Duodenal mucosa (tissue), 2 donors: ENCODE results near the gene SURF2.
"Not testable (repeated sequence)": the region's sequence is repeated elsewhere in the genome, so short reads cannot be mapped to it uniquely, and the experiment has no call there.

Experiments
- H3K27ac ChIP-seq: one replicate; pipeline ENCODE4 v1.7.0; 2013; ENCODE audit warnings: low read depth, low read length
- H3K27me3 ChIP-seq, 2 donors: one replicate each; pipeline ENCODE4 v1.7.0; 2013; ENCODE audit warnings: low read length in 2 of 2, control low read depth in 1 of 2; ENCODE audit not compliant: insufficient read depth in 2 of 2, control insufficient read depth in 1 of 2
- H3K36me3 ChIP-seq, 2 donors: one replicate each; pipeline ENCODE4 v1.7.0; 2013; ENCODE audit warnings: low read length in 2 of 2, control low read depth in 1 of 2; ENCODE audit not compliant: insufficient read depth in 2 of 2, control insufficient read depth in 1 of 2
- H3K4me1 ChIP-seq, 2 donors: one replicate each; pipeline ENCODE4 v1.7.0; 2013; ENCODE audit warnings: low read length in 2 of 2, control low read depth in 1 of 2; ENCODE audit not compliant: insufficient read depth in 2 of 2, control insufficient read depth in 1 of 2
- H3K4me3 ChIP-seq, 2 donors: one replicate each; pipeline ENCODE4 v1.7.0; 2013; ENCODE audit warnings: low read length in 2 of 2, low read depth in 1 of 2
- H3K9ac ChIP-seq, 2 donors: one replicate each; pipeline ENCODE4 v1.7.0; 2013; ENCODE audit warnings: low read length in 2 of 2, low read depth in 1 of 2
- H3K9me3 ChIP-seq, 2 donors: one replicate each; pipeline ENCODE4 v1.7.0; 2013; ENCODE audit warnings: low read length in 2 of 2, control low read depth in 1 of 2; ENCODE audit not compliant: control insufficient read depth in 1 of 2

SURF2 gene

DNA sequence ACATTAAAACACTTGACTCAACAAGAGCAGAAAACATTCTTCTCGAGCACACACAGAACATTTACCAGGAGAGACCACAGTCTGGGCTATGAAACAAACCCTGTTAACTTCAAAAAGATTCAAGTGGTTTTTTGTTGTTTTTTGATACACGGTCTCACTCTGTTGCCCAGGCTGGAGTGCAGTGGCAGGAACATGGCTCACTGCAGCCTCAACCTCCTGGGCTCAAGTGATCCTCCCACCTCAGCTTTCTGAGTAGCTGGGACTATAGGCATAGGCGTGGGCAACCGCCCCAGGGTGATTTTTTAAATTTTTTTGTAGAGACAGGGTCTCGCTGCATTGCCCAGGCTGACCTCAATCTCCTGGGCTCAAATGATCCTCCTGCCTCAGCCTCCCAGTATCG lies 29.3 kb upstream of the SURF2 start:
- not testable (repeated sequence) for H3K9me3 ChIP-seq, H3K27me3 ChIP-seq, H3K27ac ChIP-seq, H3K4me3 ChIP-seq, H3K4me1 ChIP-seq, H3K9ac ChIP-seq
- H3K36me3 ChIP-seq, result peaks cover 12 to 18% of the 10 kb centered on the region in 2 donors

DNA sequence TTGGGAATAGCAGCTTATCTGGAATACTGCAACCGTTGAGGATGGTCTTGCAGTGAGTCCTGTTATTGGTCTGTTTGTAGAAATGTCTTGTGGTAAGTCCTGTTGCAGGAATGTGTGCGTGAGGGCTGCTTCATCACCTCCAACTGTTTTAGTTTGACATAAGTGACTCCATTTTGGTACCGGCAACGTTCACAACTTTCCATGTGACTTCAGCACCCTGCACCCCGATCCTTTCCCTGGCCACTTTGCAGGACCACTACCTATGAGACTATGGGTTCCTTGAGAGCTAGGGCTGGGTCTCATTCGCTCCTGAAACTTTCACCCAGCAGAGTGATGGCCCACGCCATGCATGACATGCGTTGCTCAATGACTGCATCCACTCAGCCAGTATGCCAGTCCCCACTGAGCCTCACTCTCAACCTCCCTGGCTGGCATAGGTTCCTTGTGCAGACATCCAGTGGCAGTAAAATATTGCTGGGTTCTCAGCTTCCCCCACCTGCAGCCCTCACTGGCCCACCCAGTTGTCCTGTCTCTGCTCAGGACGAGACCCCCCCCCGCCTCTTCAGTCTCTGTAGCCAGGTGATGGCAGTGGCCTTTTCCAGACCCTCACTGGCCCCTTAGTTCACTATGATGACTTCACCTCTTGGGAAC lies 28.4 kb upstream of the SURF2 start:
- no peak overlapping the region for H3K27ac ChIP-seq
- H3K9ac ChIP-seq, result no peak overlapping the region
- H3K36me3 ChIP-seq, result peaks cover 20 to 28% of the 10 kb centered on the region in 2 donors
- H3K4me1 ChIP-seq, result peaks cover under 1 to 2% of the 10 kb centered on the region in 2 donors
- H3K9me3 ChIP-seq, result no peaks in the 10 kb centered on the region
- H3K27me3 ChIP-seq, result no peaks in the 10 kb centered on the region
- no peak overlapping the region for H3K4me3 ChIP-seq

DNA sequence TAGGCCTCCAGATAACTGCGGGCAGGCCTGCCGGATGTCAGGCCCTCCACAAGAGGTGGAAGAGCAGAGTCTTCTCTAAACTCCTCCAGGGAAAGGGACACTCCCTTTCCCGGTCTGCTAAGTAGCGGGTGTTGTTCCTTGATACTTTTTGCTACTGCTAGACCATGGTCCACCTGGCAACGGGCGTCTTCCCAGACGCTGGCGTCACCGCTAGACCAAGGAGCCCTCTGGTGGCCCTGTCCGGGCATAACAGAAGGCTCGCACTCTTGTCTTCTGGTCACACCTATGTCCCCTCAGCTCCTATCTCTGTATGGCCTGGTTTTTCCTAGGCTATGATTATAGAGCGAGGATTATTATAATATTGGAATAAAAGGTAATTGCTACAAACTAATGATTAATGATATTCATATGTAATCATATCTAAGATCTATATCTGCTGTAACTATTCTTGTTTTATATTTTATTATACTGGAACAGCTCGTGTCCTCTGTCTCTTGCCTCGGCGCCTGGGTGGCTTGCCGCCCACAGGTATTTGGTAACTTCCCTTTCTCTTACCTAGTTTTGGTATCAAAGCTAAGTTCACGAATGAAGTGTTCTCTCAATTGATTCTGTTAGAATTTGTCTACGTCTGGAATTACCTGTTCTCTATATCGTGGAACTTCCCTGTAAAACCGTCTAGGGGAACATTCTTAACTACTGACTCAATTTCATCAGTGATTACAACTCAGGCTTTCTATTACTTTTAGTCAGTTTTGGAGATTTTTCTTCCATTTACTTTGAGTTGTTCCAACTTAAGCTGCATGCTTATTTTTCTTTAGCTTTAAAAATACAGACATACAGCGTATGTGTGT lies 26.8 kb upstream of the SURF2 start:
- Histone ChIP-seq H3K4me1 (peaks cover 15 to 16% of the 10 kb centered on the region in 2 donors), H3K36me3 (peaks cover 31 to 39% of the 10 kb centered on the region in 2 donors)

DNA sequence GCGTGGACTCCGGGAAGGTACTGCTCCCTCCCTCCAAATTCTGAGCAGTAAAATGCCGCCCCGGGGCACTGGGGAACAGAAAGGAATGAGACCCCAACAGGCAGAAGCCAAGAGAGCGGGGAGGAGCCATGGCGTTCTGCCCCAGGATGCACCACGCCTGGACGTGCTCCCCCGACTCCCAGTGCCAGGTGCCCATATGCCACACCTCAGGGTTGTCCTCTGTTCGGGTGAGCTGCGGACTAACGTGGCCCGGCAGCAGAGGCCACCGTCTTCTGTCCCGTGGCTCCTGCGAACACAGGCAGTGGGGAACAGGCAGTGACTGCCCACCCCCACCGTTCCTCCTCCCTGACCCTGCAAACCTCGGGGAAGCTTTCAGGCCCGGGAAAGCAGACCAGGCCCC lies 25.1 kb upstream of the SURF2 start:
- Histone ChIP-seq H3K27me3 (no peaks in the 10 kb centered on the region), H3K36me3 (peaks cover 31 to 42% of the 10 kb centered on the region in 2 donors), H3K9ac (no peak overlapping the region), H3K4me1 (peaks cover 23 to 25% of the 10 kb centered on the region in 2 donors), H3K27ac (no peak overlapping the region), H3K4me3 (no peak overlapping the region), H3K9me3 (no peaks in the 10 kb centered on the region)

More for the DNA sequence above, 26.8 kb upstream of the SURF2 start:
- H3K9ac ChIP-seq, H3K27me3 ChIP-seq, H3K9me3 ChIP-seq, H3K27ac ChIP-seq, H3K4me3 ChIP-seq: not testable (repeated sequence)

DNA sequence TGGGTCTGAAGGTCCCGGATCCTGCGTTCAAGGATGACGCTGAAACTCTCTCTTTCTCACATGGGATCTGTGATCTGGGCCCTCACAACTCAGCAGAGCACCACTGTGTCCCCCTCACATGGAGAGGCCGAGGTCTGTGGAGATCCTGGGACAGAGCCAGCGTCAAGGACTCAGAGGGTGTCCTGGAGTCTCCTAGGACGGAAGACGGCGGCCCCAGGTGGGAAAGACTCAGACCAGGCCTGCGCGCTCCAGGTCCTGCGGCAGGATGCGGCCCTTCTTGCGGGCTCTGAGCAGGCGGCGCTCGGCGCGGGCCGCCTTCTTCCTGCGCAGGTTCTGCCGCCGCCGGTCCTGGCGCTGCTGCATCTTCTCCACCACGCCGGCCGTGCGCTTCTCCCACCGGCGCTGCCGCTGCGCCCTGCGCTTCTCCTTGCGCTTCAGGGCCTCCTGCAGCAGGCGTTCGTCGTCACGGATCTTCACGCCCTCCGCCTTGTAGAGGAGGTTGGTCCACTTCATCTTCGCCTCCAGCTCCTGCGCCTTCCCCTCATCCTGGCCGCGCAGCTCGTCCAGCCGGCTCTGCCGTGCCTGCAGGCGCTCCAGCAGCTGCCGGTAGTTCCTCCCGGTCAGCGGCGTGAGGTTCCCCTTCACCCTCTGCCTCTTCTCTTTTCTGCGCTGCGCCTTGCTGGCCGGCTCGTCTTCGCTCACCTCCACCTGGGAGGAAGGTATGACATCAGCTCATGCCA lies 24.5 kb upstream of the SURF2 start:
- no peak overlapping the region for H3K27ac ChIP-seq
- H3K9ac ChIP-seq, result no peak overlapping the region
- H3K27me3 ChIP-seq, result no peaks in the 10 kb centered on the region
- H3K4me3 ChIP-seq, result no peak overlapping the region
- no peaks in the 10 kb centered on the region for H3K9me3 ChIP-seq
- H3K36me3 ChIP-seq, result peaks cover 31 to 42% of the 10 kb centered on the region in 2 donors
- peaks cover 27 to 30% of the 10 kb centered on the region in 2 donors for H3K4me1 ChIP-seq

DNA sequence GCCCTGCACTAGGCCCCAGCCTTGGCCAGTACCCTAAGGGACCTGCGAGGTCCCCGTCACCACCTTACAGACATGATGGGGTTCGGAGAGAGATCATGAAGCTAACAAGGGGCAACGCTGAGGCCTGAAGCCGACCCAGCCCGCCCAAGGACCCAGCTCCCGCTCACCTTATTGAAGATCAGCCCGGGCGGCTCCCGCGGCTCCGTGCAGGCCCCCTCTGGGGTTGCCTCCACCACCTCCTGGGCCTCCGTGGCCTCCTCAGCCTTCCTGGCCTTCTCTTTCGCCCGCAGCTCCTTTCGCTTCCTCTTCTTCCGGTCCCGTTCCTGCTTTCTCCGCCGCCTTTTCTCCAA lies 24.0 kb upstream of the SURF2 start:
- H3K4me3 ChIP-seq, result no peak overlapping the region
- H3K27me3 ChIP-seq, result no peaks in the 10 kb centered on the region
- peaks cover 27 to 30% of the 10 kb centered on the region in 2 donors for H3K4me1 ChIP-seq
- H3K36me3 ChIP-seq, result peaks cover 31 to 42% of the 10 kb centered on the region in 2 donors
- H3K27ac ChIP-seq, result no peak overlapping the region
- no peak overlapping the region for H3K9ac ChIP-seq
- H3K9me3 ChIP-seq, result no peaks in the 10 kb centered on the region

DNA sequence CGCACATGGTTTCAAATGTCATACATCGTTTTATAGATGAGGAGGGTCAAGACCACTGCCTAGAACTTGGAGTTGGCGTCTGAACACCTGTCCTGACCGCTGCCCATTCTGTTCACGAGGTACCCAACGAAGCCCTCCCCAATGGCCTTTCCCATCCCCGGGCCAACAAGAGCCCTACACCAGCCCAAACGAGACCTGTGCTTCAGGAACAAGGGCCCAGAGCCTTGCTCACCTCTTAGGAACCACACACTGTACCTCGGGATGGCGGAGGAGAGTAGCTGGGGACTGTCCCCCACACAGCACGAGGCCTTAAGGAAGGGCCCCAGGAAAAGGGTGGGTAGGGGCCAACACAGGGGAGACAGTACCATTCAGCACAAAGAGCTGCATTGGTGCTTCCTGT lies 23.3 kb upstream of the SURF2 start:
- H3K9ac ChIP-seq, result peak overlapping the region in 1 of 2 donors; percentile 42
- no peaks in the 10 kb centered on the region for H3K9me3 ChIP-seq
- peaks cover 31 to 42% of the 10 kb centered on the region in 2 donors for H3K36me3 ChIP-seq
- no peak overlapping the region for H3K4me3 ChIP-seq
- no peak overlapping the region for H3K27ac ChIP-seq
- H3K27me3 ChIP-seq, result no peaks in the 10 kb centered on the region
- H3K4me1 ChIP-seq, result peaks cover 27 to 30% of the 10 kb centered on the region in 2 donors

DNA sequence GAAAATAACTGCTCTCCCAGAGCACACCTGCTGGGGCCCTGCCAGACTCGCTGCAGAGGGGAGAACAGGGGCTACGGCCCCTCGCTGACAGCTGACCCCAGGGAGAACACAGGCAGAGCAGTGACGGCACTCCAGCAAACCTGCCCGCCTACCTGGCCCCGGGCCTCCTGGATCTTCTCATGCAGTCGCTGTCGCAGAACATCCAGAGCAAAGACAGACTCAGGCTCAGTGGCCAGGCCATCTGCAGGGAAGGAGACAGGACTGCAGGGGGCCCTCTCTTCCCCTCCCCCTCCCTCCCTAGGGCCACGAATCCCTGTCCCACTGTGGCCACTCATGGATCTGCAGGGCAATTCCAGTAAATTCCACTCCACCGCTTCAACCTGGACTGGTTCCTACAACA lies 22.8 kb upstream of the SURF2 start:
- peak overlapping the region; percentile 23 to 59 for H3K4me3 ChIP-seq
- H3K36me3 ChIP-seq, result peaks cover 31 to 42% of the 10 kb centered on the region in 2 donors

DNA sequence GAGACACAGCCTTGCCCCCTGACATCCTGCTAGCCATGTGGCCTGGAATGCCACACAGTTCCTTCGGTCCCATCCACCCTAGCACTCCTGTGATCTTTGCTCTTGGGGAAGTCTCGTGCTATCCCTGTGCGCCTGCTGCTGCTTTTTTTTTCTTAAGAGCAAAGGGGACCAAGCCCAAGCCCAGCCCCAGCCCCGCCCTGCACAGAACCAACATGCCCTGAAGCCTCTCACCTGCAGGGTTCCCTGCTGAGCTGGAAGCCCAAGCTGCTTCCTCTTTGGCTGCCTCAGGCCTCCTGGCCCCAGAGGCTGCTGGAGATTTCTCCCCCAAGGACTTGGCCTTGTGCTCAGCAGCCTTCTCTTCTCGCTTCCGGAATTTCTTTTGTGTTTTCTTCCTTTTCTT lies 22.2 kb upstream of the SURF2 start:
- peak overlapping the region; percentile 19 to 79 for H3K9ac ChIP-seq
- peak overlapping the region; percentile 5 for H3K27ac ChIP-seq
- H3K4me1 ChIP-seq, result peaks cover 27 to 30% of the 10 kb centered on the region in 2 donors
- no peaks in the 10 kb centered on the region for H3K9me3 ChIP-seq
- peaks cover 31 to 46% of the 10 kb centered on the region in 2 donors for H3K36me3 ChIP-seq
- H3K27me3 ChIP-seq, result no peaks in the 10 kb centered on the region
- peak overlapping the region; percentile 85 to 97 for H3K4me3 ChIP-seq

More for the DNA sequence above, 22.8 kb upstream of the SURF2 start:
- Histone ChIP-seq H3K4me1 (peaks cover 27 to 30% of the 10 kb centered on the region in 2 donors), H3K9ac (peak overlapping the region; percentile 19 to 42), H3K9me3 (no peaks in the 10 kb centered on the region), H3K27ac (peak overlapping the region; percentile 0), H3K27me3 (no peaks in the 10 kb centered on the region)

DNA sequence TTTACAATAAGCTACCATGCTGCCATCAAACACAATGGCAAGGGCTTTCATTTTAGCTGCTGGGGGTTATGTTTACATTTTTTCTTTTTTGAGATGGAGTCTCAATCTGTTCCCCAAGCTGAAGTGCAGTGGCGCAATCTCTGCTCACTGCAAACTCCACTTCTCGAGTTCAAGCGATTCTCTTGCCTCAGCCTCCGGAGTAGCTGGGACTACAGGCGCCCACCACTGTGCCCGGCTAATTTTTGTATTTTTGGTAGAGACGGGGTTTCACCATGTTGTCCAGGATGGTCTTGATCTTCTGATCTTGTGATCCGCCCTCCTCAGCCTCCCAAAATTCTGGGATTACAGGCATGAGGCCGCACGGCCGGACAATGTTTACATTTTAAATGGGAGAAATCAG lies 21.5 kb upstream of the SURF2 start:
- H3K27me3 ChIP-seq, H3K9me3 ChIP-seq: not testable (repeated sequence)
- peak overlapping the region; percentile 5 for H3K27ac ChIP-seq
- peaks cover 38 to 51% of the 10 kb centered on the region in 2 donors for H3K36me3 ChIP-seq
- H3K4me3 ChIP-seq, result peak overlapping the region; percentile 85 to 97
- peaks cover 27 to 34% of the 10 kb centered on the region in 2 donors for H3K4me1 ChIP-seq
- peak overlapping the region; percentile 79 to 81 for H3K9ac ChIP-seq
